ENCODE measurements around the gene EQTN.

EQTN gene

GRCh38 chr9:27297050-27297449, at the start of gene EQTN:
EQTN (minus strand) TSS chr9:27297150; CDS start chr9:27297055, 95 bp downstream.
- no peak for DNase-seq (ENCODE audit: low spot score)

GRCh38 chr9:27344776-27345175, 47.8 kb upstream of the EQTN start:
- no peak for DNase-seq (ENCODE audit: low spot score)

GRCh38 chr9:27341545-27342294, 44.8 kb upstream of the EQTN start:
- no peak for DNase-seq (ENCODE audit: low spot score)

- no peak for DNase-seq (ENCODE audit: low spot score)
These were observed 44.1 kb upstream of the EQTN start for GRCh38 chr9:27340961-27341511.

GRCh38 chr9:27340285-27340674, 43.3 kb upstream of the EQTN start:
- no peak for DNase-seq (ENCODE audit: low spot score)

- DNase-seq (ENCODE audit: low spot score), result no peak
These were observed 42.8 kb upstream of the EQTN start for GRCh38 chr9:27339661-27340284.

GRCh38 chr9:27338527-27338903, 41.6 kb upstream of the EQTN start:
- no peak for DNase-seq (ENCODE audit: low spot score)

- DNase-seq (ENCODE audit: low spot score), result no peak
These were observed 41.0 kb upstream of the EQTN start for GRCh38 chr9:27337833-27338526.

GRCh38 chr9:27337236-27337635, 40.3 kb upstream of the EQTN start:
- DNase-seq (ENCODE audit: low spot score), result no peak

- no peak for DNase-seq (ENCODE audit: low spot score)
These were observed 39.9 kb upstream of the EQTN start for GRCh38 chr9:27336829-27337228.

- DNase-seq (ENCODE audit: low spot score), result no peak
These were observed 39.2 kb upstream of the EQTN start for GRCh38 chr9:27336126-27336525.

- DNase-seq (ENCODE audit: low spot score), result no peak
These were observed 38.1 kb upstream of the EQTN start for GRCh38 chr9:27335075-27335474.

- DNase-seq (ENCODE audit: low spot score), result no peak
These were observed 36.5 kb upstream of the EQTN start for GRCh38 chr9:27333241-27334052.

- no peak for DNase-seq (ENCODE audit: low spot score)
These were observed 34.4 kb upstream of the EQTN start for GRCh38 chr9:27331393-27331792.

- no peak for DNase-seq (ENCODE audit: low spot score)
These were observed 32.3 kb upstream of the EQTN start for GRCh38 chr9:27329291-27329690.

- no peak for DNase-seq (ENCODE audit: low spot score)
These were observed 31.5 kb upstream of the EQTN start for GRCh38 chr9:27328483-27328882.

- DNase-seq (ENCODE audit: low spot score), result no peak
These were observed 14.2 kb upstream of the EQTN start for GRCh38 chr9:27311184-27311583.

- DNase-seq (ENCODE audit: low spot score), result no peak
These were observed 13.6 kb upstream of the EQTN start for GRCh38 chr9:27310582-27310981.

- no peak for DNase-seq (ENCODE audit: low spot score)
These were observed 11.9 kb upstream of the EQTN start for GRCh38 chr9:27308691-27309390.

GRCh38 chr9:27304521-27304920, 7.6 kb upstream of the EQTN start:
- no peak for DNase-seq (ENCODE audit: low spot score)

- DNase-seq (ENCODE audit: low spot score), result no peak
These were observed 6.3 kb upstream of the EQTN start for GRCh38 chr9:27303219-27303618.
